Activated B cell treated with CpG ODN at 0.5 μM for 24 hours (primary cell): ENCODE data around the gene NEURL1B. TPM values are rescaled to one million over a fixed set of nuclear protein-coding genes. Genes with fewer than 3 reads are reported as not detected.
"Not testable (repeated sequence)": the region's sequence is repeated elsewhere in the genome, so short reads cannot be mapped to it uniquely, and the experiment has no call there.

ENCODE experiments used
- ATAC-seq: fragments of 200-7000 bp; cut with Tn5 transposase; one replicate; pipeline ENCODE4 v1.10.0; 2021; ENCODE audit warnings: low read depth, mild to moderate bottlenecking, moderate library complexity
- CTCF ChIA-PET: fragments of 350-600 bp; sonication (Branson Sonifier 250); formaldehyde crosslinking; loops from one replicate; lab custom pipeline; 2021; ENCODE audit warnings: antibody characterized with exemption; lab: Charles Lee
- POLR2A ChIA-PET: fragments of 350-600 bp; sonication (Branson Sonifier 250); formaldehyde crosslinking; loops from one replicate; lab custom pipeline; 2021; ENCODE audit warnings: antibody characterized with exemption; lab: Charles Lee
- DNase-seq: peaks from one replicate; pipeline ENCODE4 v3.0.0; 2022
- H3K27ac Mint-ChIP-seq: one replicate; pipeline ENCODE4 v1.8.0; 2020; ENCODE audit warnings: mixed read lengths
- H3K27me3 Mint-ChIP-seq: one replicate; pipeline ENCODE4 v1.8.0; 2021; ENCODE audit warnings: mixed read lengths
- H3K36me3 Mint-ChIP-seq: one replicate; pipeline ENCODE4 v1.8.0; 2021; ENCODE audit warnings: low read depth, mixed read lengths
- H3K4me1 Mint-ChIP-seq: one replicate; pipeline ENCODE4 v1.8.0; 2021; ENCODE audit warnings: mixed read lengths
- H3K4me3 Mint-ChIP-seq: one replicate; pipeline ENCODE4 v1.8.0; 2020; ENCODE audit warnings: mild to moderate bottlenecking, mixed read lengths
- H3K9me3 Mint-ChIP-seq: one replicate; pipeline ENCODE4 v1.8.0; 2020; ENCODE audit warnings: mixed read lengths
- CTCF ChIP-seq: fragments of 200-600 bp; IDR thresholded peaks from one replicate; pipeline ENCODE4 v1.8.0; 2022; ENCODE audit warnings: antibody characterized with exemption, mild to moderate bottlenecking
- intact Hi-C: fragments of 100-400 bp; cut with micrococcal nuclease; formaldehyde crosslinking; loops from one replicate; pipeline ENCODE4 v1.15.1; 2024
- total RNA-seq: library from RNA; stranded (reverse); gene quantifications from 2 replicates; pipeline ENCODE4 v1.2.3, GENCODE V29; 2022

Gene NEURL1B
- total RNA-seq, 1 donor from 2014 or later: 0.09 TPM

- POLR2A ChIA-PET: interaction anchor here (0.6 kb wide), 1 partner anchor 63 kb away, joined by 3 read pairs; no protein-coding TSS in a partner anchor
- H3K27ac Mint-ChIP-seq: no peak overlapping the region
- no peak for TF ChIP-seq CTCF
- H3K27me3 Mint-ChIP-seq: peaks cover 46% of the 10 kb centered on the region
- CTCF ChIA-PET: interaction anchor here (0.8 to 1.2 kb wide), 4 partner anchors 64 to 230 kb away, joined by 3 to 5 read pairs (median 4); partner anchors contain the start of gene DUSP1
- H3K36me3 Mint-ChIP-seq: no peaks in the 10 kb centered on the region
- no peak for ATAC-seq
- no peak for DNase-seq
- intact Hi-C loops: no loop called here
- peaks cover 4% of the 10 kb centered on the region for H3K4me1 Mint-ChIP-seq
- no peaks in the 10 kb centered on the region for H3K9me3 Mint-ChIP-seq
- H3K4me3 Mint-ChIP-seq: no peak overlapping the region
These were observed 65.7 kb downstream of the NEURL1B start for GRCh38 chr5:172706796-172707195.

GRCh38 chr5:172707285-172708182, 66.5 kb downstream of the NEURL1B start:
- no peak for DNase-seq
- ChIA-PET CTCF (interaction anchor here (0.8 to 8.0 kb wide), 5 partner anchors 64 to 229 kb away, joined by 3 to 194 read pairs (median 5); partner anchors contain the start of gene DUSP1), POLR2A (interaction anchor here (0.6 kb wide), 1 partner anchor 63 kb away, joined by 3 read pairs; no protein-coding TSS in a partner anchor)
- intact Hi-C loops: no loop called here
- no peak for ATAC-seq
- no peaks in the 10 kb centered on the region for H3K4me1 Mint-ChIP-seq
- H3K27me3 Mint-ChIP-seq: peaks cover 44% of the 10 kb centered on the region
- no peaks in the 10 kb centered on the region for H3K36me3 Mint-ChIP-seq
- no peak overlapping the region for H3K4me3 Mint-ChIP-seq
- H3K9me3 Mint-ChIP-seq: no peaks in the 10 kb centered on the region
- TF ChIP-seq CTCF: no peak
- H3K27ac Mint-ChIP-seq: no peak overlapping the region

- no peaks in the 10 kb centered on the region for H3K4me1 Mint-ChIP-seq
- no peak for ATAC-seq
These were observed 67.1 kb downstream of the NEURL1B start for GRCh38 chr5:172708183-172708505.

GRCh38 chr5:172710676-172711075, 69.6 kb downstream of the NEURL1B start:
- Mint-ChIP-seq H3K27me3 (peaks cover 28% of the 10 kb centered on the region), H3K4me3 (no peak overlapping the region), H3K9me3 (no peaks in the 10 kb centered on the region), H3K27ac (no peak overlapping the region), H3K4me1 (peaks cover 2% of the 10 kb centered on the region), H3K36me3 (no peaks in the 10 kb centered on the region)
- TF ChIP-seq CTCF: no peak
- ATAC-seq (no peak), DNase-seq (no peak)
- ChIA-PET CTCF (interaction anchor here (8.0 kb wide), 1 partner anchor 219 kb away, joined by 194 read pairs; no protein-coding TSS in a partner anchor), POLR2A (no interaction called here)
- intact Hi-C loops: loop anchor here (5.0 kb wide), 2 partner anchors 572 to 622 kb away; no protein-coding TSS in a partner anchor

More at GRCh38 chr5:172708183-172708505, 67.1 kb downstream of the NEURL1B start:
- Mint-ChIP-seq H3K27ac (no peak overlapping the region), H3K27me3 (peaks cover 40% of the 10 kb centered on the region), H3K4me3 (no peak overlapping the region), H3K36me3 (no peaks in the 10 kb centered on the region), H3K9me3 (no peaks in the 10 kb centered on the region)
- intact Hi-C loops: no loop called here
- ChIA-PET CTCF (interaction anchor here (8.0 kb wide), 1 partner anchor 222 kb away, joined by 194 read pairs; no protein-coding TSS in a partner anchor), POLR2A (no interaction called here)
- TF ChIP-seq CTCF: no peak
- no peak for DNase-seq

GRCh38 chr5:172711321-172711861, 70.3 kb downstream of the NEURL1B start:
- H3K36me3 Mint-ChIP-seq, H3K9me3 Mint-ChIP-seq, ATAC-seq, H3K4me1 Mint-ChIP-seq, H3K27ac Mint-ChIP-seq, POLR2A ChIA-PET, H3K4me3 Mint-ChIP-seq, DNase-seq: not testable (repeated sequence)
- peaks cover 23% of the 10 kb centered on the region for H3K27me3 Mint-ChIP-seq
- intact Hi-C loops: loop anchor here (5.0 kb wide), 2 partner anchors 571 to 621 kb away; no protein-coding TSS in a partner anchor
- CTCF ChIA-PET: interaction anchor here (0.7 to 8.0 kb wide), 3 partner anchors 13 to 486 kb away, joined by 3 to 194 read pairs (median 4); no protein-coding TSS in a partner anchor
